HL-60/S4 (cell line): ENCODE data around the gene SARM1.
"Not testable (repeated sequence)": the region's sequence is repeated elsewhere in the genome, so short reads cannot be mapped to it uniquely, and the experiment has no call there.

ENCODE experiments used
- in situ Hi-C: fragments of 300-500 bp; cut with MboI; formaldehyde crosslinking; loops from 2 replicates; pipeline ENCODE4 v1.14.3; 2022; ENCODE audit warnings: low sequenced_read_pairs

SARM1 gene

GRCh38 chr17:28412099-28412498 is 40.6 kb downstream of the SARM1 start:
- in situ Hi-C loops: loop anchor here (25.0 kb wide), 3 partner anchors 100 to 625 kb away; partner anchors contain the start of gene FOXN1

GRCh38 chr17:28413804-28414203 is 42.3 kb downstream of the SARM1 start:
- in situ Hi-C loops: loop anchor here (25.0 kb wide), 3 partner anchors 98 to 627 kb away; partner anchors contain the start of gene FOXN1

- in situ Hi-C loops: loop anchor here (25.0 kb wide), 3 partner anchors 96 to 629 kb away; partner anchors contain the start of gene FOXN1
These were observed 44.4 kb downstream of the SARM1 start for GRCh38 chr17:28415886-28416285.

GRCh38 chr17:28416703-28417311 is 45.3 kb downstream of the SARM1 start:
- in situ Hi-C loops: loop anchor here (25.0 kb wide), 3 partner anchors 95 to 630 kb away; partner anchors contain the start of gene FOXN1

GRCh38 chr17:28421787-28422305 is 50.4 kb downstream of the SARM1 start:
- in situ Hi-C loops: loop anchor here (25.0 kb wide), 3 partner anchors 90 to 635 kb away; partner anchors contain the start of gene FOXN1

- in situ Hi-C loops: no loop called here
These were observed 53.7 kb downstream of the SARM1 start for GRCh38 chr17:28425206-28425605.

- in situ Hi-C loops: no loop called here
These were observed 54.6 kb downstream of the SARM1 start for GRCh38 chr17:28426081-28426519.

- in situ Hi-C loops: no loop called here
These were observed 55.9 kb downstream of the SARM1 start for GRCh38 chr17:28427371-28427770.

- in situ Hi-C loops: not testable (repeated sequence)
These were observed 56.5 kb downstream of the SARM1 start for GRCh38 chr17:28427982-28428381.

GRCh38 chr17:28433721-28434120 is 62.2 kb downstream of the SARM1 start:
- in situ Hi-C loops: no loop called here

- in situ Hi-C loops: not testable (repeated sequence)
These were observed 62.8 kb downstream of the SARM1 start for GRCh38 chr17:28434326-28434725.

GRCh38 chr17:28443901-28444638 is 72.6 kb downstream of the SARM1 start:
- in situ Hi-C loops: no loop called here

- in situ Hi-C loops: no loop called here
These were observed 75.4 kb downstream of the SARM1 start for GRCh38 chr17:28446716-28447395.

GRCh38 chr17:28447396-28447760 is 75.9 kb downstream of the SARM1 start:
- in situ Hi-C loops: no loop called here

- in situ Hi-C loops: no loop called here
These were observed 78.4 kb downstream of the SARM1 start for GRCh38 chr17:28449859-28450258.
